ENCODE measurements around the gene CCDC78. TPM values are rescaled to one million over a fixed set of nuclear protein-coding genes. Genes with fewer than 3 reads are reported as not detected.
A peak's percentile ranks its signal among the peaks of the same experiment; 100 is the strongest.

Gene CCDC78
- total RNA-seq, 1 donor from 2014 or later = 3.2 TPM

GRCh38 chr16:735982-736453 is 9.8 kb upstream of the CCDC78 start:
- DNase-seq (ENCODE audit: low spot score in 2 of 2, unreplicated experiment in 2 of 2) = no peak
- no peak for TF ChIP-seq CTCF (IDR thresholded peaks at IDR 0.05; ENCODE audit: unreplicated experiment)
- Mint-ChIP-seq H3K27ac (no peak overlapping the region), H3K9me3 (no peaks in the 10 kb centered on the region), H3K4me3 (no peak overlapping the region), H3K27me3 (ENCODE audit: low read depth) (no peaks in the 10 kb centered on the region), H3K4me1 (peaks cover 7% of the 10 kb centered on the region), H3K36me3 (peaks cover 11% of the 10 kb centered on the region)

DNA sequence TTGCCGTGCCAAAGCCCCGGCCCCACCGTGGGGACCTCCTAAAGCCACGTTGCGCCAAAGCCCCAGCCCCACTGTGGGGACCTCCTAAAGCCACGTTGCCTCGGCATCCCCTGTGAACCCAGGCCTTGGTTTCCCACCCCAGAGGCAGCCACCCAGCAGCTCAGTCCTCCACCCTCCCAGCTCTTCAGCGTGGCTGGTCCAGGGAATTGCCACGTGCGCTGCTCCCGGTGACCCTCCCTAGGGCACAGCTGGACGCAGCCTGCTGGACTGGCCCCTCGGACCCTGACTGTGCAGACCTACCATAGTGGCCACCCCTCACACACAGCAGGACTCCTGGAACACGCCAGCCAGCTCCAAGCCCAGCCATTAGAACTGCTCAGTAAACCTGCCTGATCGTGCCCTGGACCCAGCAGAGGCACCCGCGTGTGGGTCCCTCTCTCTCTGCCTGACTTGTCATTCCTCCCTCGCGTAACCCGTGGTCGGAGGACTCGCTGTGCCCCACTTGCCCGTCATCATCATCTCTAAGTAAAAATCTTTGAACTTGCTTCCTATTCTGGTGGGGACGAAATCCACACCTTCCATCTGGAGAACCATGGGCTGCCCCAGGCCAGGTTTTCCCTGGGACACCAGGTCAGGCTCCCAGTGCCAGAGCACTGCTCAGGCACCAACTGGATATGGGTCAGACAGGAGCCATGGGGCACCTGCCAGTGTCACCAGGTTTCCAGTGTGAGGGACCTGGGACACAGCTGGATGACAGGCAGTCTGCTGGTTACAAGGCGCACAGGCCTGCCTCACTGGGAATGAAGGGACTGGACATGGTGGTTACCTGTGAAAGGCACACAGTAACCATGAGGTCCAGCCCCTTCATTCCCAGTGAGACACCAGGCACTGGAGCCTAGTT is 9.0 kb upstream of the CCDC78 start:
- DNase-seq (ENCODE audit: low spot score in 2 of 2, unreplicated experiment in 2 of 2) = no peak
- H3K27ac Mint-ChIP-seq = no peak overlapping the region
- H3K9me3 Mint-ChIP-seq = no peaks in the 10 kb centered on the region
- peaks cover 7% of the 10 kb centered on the region for H3K4me1 Mint-ChIP-seq
- no peaks in the 10 kb centered on the region for H3K27me3 Mint-ChIP-seq (ENCODE audit: low read depth)
- peaks cover 11% of the 10 kb centered on the region for H3K36me3 Mint-ChIP-seq
- no peak overlapping the region for H3K4me3 Mint-ChIP-seq
- TF ChIP-seq CTCF (IDR thresholded peaks at IDR 0.05; ENCODE audit: unreplicated experiment) = no peak

- DNase-seq (ENCODE audit: low spot score in 2 of 2, unreplicated experiment in 2 of 2) = peak in 1 of 2 experiments; percentile 15
- Mint-ChIP-seq H3K9me3 (no peaks in the 10 kb centered on the region), H3K4me1 (no peaks in the 10 kb centered on the region), H3K27me3 (ENCODE audit: low read depth) (no peaks in the 10 kb centered on the region), H3K27ac (no peak overlapping the region), H3K4me3 (no peak overlapping the region), H3K36me3 (peaks cover 11% of the 10 kb centered on the region)
- no peak for TF ChIP-seq CTCF (IDR thresholded peaks at IDR 0.05; ENCODE audit: unreplicated experiment)
Observed at GRCh38 chr16:734208-734980, 8.2 kb upstream of the CCDC78 start.

DNA sequence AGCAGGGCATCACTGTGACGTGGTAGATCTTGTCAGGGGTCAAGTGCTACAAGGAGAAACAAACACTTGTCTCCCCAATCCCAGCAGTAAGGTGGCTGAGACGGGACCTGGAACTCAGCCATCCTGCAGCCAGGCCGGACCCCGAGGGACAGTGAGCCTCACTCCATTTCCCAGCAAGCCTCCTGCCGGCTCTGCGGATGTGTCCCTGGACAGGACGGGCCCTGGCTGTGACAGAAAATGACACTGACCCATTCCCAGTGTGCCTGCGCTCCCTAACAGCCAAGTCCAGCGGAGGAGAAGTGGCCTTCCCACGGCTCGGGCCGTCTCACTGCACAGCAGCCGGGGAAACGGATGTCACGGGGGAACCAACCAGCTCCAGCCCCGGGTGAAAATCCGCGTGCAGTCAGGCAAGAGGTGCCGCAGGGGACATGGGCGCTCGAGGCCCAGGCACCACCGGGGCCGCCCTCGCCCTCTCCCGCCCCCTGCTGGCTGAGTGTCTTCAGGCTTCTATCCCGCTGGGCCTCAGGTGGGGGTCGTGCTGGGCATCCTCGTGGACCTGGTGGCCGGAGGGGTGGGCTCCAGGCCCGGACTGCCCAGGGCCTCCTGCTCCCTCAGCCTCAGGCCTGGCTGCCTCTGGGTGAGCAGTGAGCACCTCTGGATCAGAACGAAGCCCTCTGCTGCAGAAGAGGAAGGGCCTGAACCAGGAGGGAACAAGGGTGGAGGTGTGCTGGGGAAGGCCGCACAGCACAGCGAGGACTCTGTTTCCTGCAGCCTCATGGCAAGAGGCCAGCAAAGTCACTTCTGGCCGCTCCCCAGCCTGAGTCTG is 7.4 kb upstream of the CCDC78 start:
- H3K4me3 Mint-ChIP-seq = no peak overlapping the region
- H3K4me1 Mint-ChIP-seq = no peaks in the 10 kb centered on the region
- H3K27me3 Mint-ChIP-seq (ENCODE audit: low read depth) = peaks cover under 1% of the 10 kb centered on the region
- DNase-seq (ENCODE audit: low spot score in 2 of 2, unreplicated experiment in 2 of 2) = no peak
- peaks cover 11% of the 10 kb centered on the region for H3K36me3 Mint-ChIP-seq
- H3K27ac Mint-ChIP-seq = no peak overlapping the region
- no peaks in the 10 kb centered on the region for H3K9me3 Mint-ChIP-seq
- TF ChIP-seq CTCF (IDR thresholded peaks at IDR 0.05; ENCODE audit: unreplicated experiment) = no peak

DNA sequence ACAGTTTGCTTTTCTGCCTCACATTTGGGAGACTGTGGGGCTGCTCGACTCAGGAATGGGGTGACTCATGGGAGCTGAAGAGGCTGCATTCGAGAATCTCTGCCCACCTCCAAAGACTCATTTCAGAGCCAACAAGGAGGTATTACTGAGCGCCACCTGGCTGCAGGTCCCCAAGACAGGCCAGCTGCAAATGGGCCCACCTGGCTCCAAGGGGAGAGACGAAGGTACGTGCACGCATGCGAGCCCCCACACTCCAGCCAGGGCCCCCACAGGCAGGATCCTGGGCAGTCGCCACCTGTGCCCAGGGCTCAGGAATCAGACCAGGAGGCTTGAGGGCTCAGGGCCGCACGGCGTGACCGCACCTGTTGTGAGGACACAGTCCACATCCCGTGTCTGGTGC is 6.7 kb upstream of the CCDC78 start:
- Mint-ChIP-seq H3K9me3 (no peaks in the 10 kb centered on the region), H3K36me3 (peaks cover 9% of the 10 kb centered on the region), H3K27me3 (ENCODE audit: low read depth) (peaks cover 1% of the 10 kb centered on the region), H3K4me3 (no peak overlapping the region), H3K4me1 (no peaks in the 10 kb centered on the region), H3K27ac (no peak overlapping the region)
- no peak for TF ChIP-seq CTCF (IDR thresholded peaks at IDR 0.05; ENCODE audit: unreplicated experiment)
- no peak for DNase-seq (ENCODE audit: low spot score in 2 of 2, unreplicated experiment in 2 of 2)

All from mesothelial cell of epicardium (in vitro differentiated cells).